Adrenal gland (tissue), 12 donors: ENCODE data around the gene ABLIM1. TPM values are rescaled to one million over a fixed set of nuclear protein-coding genes. Genes with fewer than 3 reads are reported as not detected.

Experiments
- DNase-seq, 7 donors: peaks; one replicate each; pipeline ENCODE4 v3.0.0-alpha.2; 2019 to 2020
- H3K27ac ChIP-seq, 5 donors: fragments of 200-600 bp; sonication (generic) in 4 of 5; 1 replicate in 3 of 5; 2 replicates in 2 of 5; pipeline versions ENCODE4 v1.5.1 to v1.8.0; 2016 to 2020; ENCODE audit warnings: mild to moderate bottlenecking in 1 of 5
- H3K27me3 ChIP-seq: fragments of 200-600 bp; 2 replicates; pipeline ENCODE4 v1.8.0; 2021
- H3K36me3 ChIP-seq, 2 donors: fragments of 200-600 bp; replicated peaks in 1 of 2; 1 replicate in 1 of 2; 2 replicates in 1 of 2; pipeline versions ENCODE4 v1.5.1 to v1.8.0; 2018 to 2022
- H3K4me1 ChIP-seq, 2 donors: fragments of 200-600 bp; replicated peaks in 1 of 2; 1 replicate in 1 of 2; 2 replicates in 1 of 2; pipeline versions ENCODE4 v1.5.1 to v1.8.0; 2018 to 2021
- H3K4me3 ChIP-seq, 4 donors: fragments of 200-600 bp; sonication (generic) in 3 of 4; one replicate each; pipeline ENCODE4 v1.5.1; 2016 to 2018
- H3K9me3 ChIP-seq, 3 donors: fragments of 200-600 bp; sonication (generic) in 1 of 3; replicated peaks in 1 of 3; 1 replicate in 2 of 3; 2 replicates in 1 of 3; pipeline versions ENCODE4 v1.5.1 to v1.8.0; 2016 to 2021
- CTCF ChIP-seq, 6 experiments: fragments of 450-650 bp in 4 of 6; fragments of 200-600 bp in 2 of 6; sonication (generic) in 1 of 6; IDR thresholded peaks; 1 replicate in 5 of 6; 2 replicates in 1 of 6; pipeline versions ENCODE4 v1.5.1 to v1.8.0; 2016 to 2021; ENCODE audit warnings: antibody characterized with exemption in 6 of 6, mild to moderate bottlenecking in 2 of 6, moderate library complexity in 1 of 6
- POLR2A ChIP-seq, 2 donors: fragments of 450-650 bp; IDR thresholded peaks; one replicate each; pipeline ENCODE4 v1.6.1; 2017; ENCODE audit warnings: antibody characterized with exemption in 2 of 2, mild to moderate bottlenecking in 2 of 2, moderate library complexity in 1 of 2
- WGBS, 4 donors: extraction: QIAGEN DNeasy Blood & Tissue Kit in 2 of 4; methylation state at CpG; one replicate each; pipeline versions ENCODE4 v1.1.5 to v1.1.7; 2013 to 2017; 5-methylcytosine and 5-hydroxymethylcytosine counted together
- intact Hi-C, 2 donors: fragments of 100-400 bp; cut with DNase I; formaldehyde crosslinking; loops; one replicate each; pipeline versions ENCODE4 v1.14.1 to v1.15.0; 2022 to 2023
- polyA plus RNA-seq, 3 donors: library from polyadenylated mRNA; stranded (reverse); fragments of 200-250 nt in 2 of 3; fragments of 350-450 nt in 1 of 3; fragmentation: Illumina TruSeq in 1 of 3; extraction: RNeasy Lipid Tissue Mini Kit (QIAGEN cat#74804) in 1 of 3; gene quantifications; one replicate each; pipeline ENCODE4 v1.2.3, GENCODE V29; 2013 to 2014
- total RNA-seq, 9 donors: library from RNA; depleted of rRNA in 4 of 9; stranded (reverse); fragments of >200 nt in 4 of 9; fragments of 120-200 nt in 1 of 9; fragmentation: NEBNext Ultra II Directional in 1 of 9; extraction: Animal tissue kit (Norgen Biotek cat#: 25700) in 1 of 9; gene quantifications; one replicate each; pipeline versions ENCODE4 v1.1.0 to v1.2.4, GENCODE V29; 2013 to 2023
- donor health status: healthy with polysubstance abuse.
- donor health status: Bipolar disorder and iron deficiency.
- donor health status: DM: yes; HTN: yes; CAD: no.
- donor health status: DM: no; HTN: no; CAD: no.
- donor health status: DM: no; HTN: no; CAD: no.
- donor health status: DM: yes; HTN: yes; CAD: no.

ABLIM1 gene
- total and polyA plus RNA-seq, 12 donors: 7.9 to 430 (median 185) TPM

- no peak for TF ChIP-seq CTCF (IDR thresholded peaks at IDR 0.05)
- H3K4me1 ChIP-seq: peaks cover 12 to 18% of the 10 kb centered on the region in 2 donors
- intact Hi-C loops: no loop called here
Observed at GRCh38 chr10:114399576-114399975, 258.5 kb downstream of the ABLIM1 start.

GRCh38 chr10:114398587-114399331, 259.3 kb downstream of the ABLIM1 start:
- WGBS, 4 donors: 65 to 75% (median 70%) methylated on average over 7 to 10 of the region's 10 CpGs
- Histone ChIP-seq H3K4me1 (peaks cover 8 to 9% of the 10 kb centered on the region in 2 donors), H3K36me3 (no peaks in the 10 kb centered on the region), H3K4me3 (no peak overlapping the region), H3K27ac (peak overlapping the region in 1 of 5 donors; percentile 37), H3K27me3 (peaks cover 21% of the 10 kb centered on the region), H3K9me3 (no peaks in the 10 kb centered on the region)
- DNase-seq: no peak
- no peak for TF ChIP-seq POLR2A (IDR thresholded peaks at IDR 0.05)
- intact Hi-C loops: no loop called here

More at GRCh38 chr10:114399576-114399975, 258.5 kb downstream of the ABLIM1 start:
- H3K27ac ChIP-seq: peak overlapping the region in 1 of 5 donors; percentile 37
- peaks cover 28% of the 10 kb centered on the region for H3K27me3 ChIP-seq
- no peaks in the 10 kb centered on the region for H3K9me3 ChIP-seq
- whole genome bisulfite sequencing, 4 donors: 52 to 67% (median 57%) methylated on average over 6 of the region's 6 CpGs
- DNase-seq: no peak
- H3K36me3 ChIP-seq: no peaks in the 10 kb centered on the region
- no peak overlapping the region for H3K4me3 ChIP-seq

- no peaks in the 10 kb centered on the region for H3K36me3 ChIP-seq
- peaks cover 10% of the 10 kb centered on the region for H3K27me3 ChIP-seq
- no peak for DNase-seq
- no peaks in the 10 kb centered on the region for H3K4me1 ChIP-seq
- 58 to 68% (median 61%) methylated on average over 6 of the region's 6 CpGs for WGBS, 4 donors
- H3K27ac ChIP-seq: peak overlapping the region in 1 of 5 donors; percentile 60
- TF ChIP-seq CTCF (IDR thresholded peaks at IDR 0.05): no peak
- no peak for TF ChIP-seq POLR2A (IDR thresholded peaks at IDR 0.05)
- intact Hi-C loops: no loop called here
- no peaks in the 10 kb centered on the region for H3K9me3 ChIP-seq
- no peak overlapping the region for H3K4me3 ChIP-seq
Observed at GRCh38 chr10:114397651-114398145, 260.4 kb downstream of the ABLIM1 start.

- intact Hi-C loops: no loop called here
- Histone ChIP-seq H3K27ac (no peak overlapping the region), H3K36me3 (no peaks in the 10 kb centered on the region), H3K4me1 (no peaks in the 10 kb centered on the region), H3K4me3 (no peak overlapping the region), H3K27me3 (peaks cover 7% of the 10 kb centered on the region), H3K9me3 (no peaks in the 10 kb centered on the region)
- WGBS, 4 donors: 86 to 94% (median 92%) methylated on average over 2 of the region's 2 CpGs
- no peak for TF ChIP-seq POLR2A (IDR thresholded peaks at IDR 0.05)
- no peak for TF ChIP-seq CTCF (IDR thresholded peaks at IDR 0.05)
- DNase-seq: no peak
Observed at GRCh38 chr10:114396464-114396863, 261.6 kb downstream of the ABLIM1 start.
